Fibroblast of gingiva (primary cell): ENCODE measurements around the gene CAST.

Experiments
- DNase-seq: peaks from one replicate; pipeline ENCODE4 v3.0.0-alpha.2; 2011; ENCODE audit warnings: low read depth

Gene CAST

DNA sequence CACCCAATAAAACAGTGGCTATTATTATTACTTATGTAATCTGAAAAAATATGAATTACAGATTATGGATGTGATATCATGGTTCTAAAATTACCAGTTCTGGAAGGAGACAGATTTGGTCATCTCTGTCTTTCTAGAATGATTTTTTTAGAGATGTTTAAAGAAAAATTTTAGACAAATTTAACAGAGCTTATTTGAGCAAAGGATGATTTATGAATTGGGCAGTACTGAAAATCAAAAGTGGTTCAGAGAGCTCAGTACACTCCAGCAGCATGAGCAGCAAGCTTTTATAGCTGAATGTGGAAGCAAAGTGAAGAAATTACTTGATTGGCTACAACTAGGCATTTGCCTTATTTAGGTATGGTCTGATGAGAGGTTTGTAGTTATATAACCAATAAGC is 11.0 kb downstream of the CAST start:
- no peak for DNase-seq

DNA sequence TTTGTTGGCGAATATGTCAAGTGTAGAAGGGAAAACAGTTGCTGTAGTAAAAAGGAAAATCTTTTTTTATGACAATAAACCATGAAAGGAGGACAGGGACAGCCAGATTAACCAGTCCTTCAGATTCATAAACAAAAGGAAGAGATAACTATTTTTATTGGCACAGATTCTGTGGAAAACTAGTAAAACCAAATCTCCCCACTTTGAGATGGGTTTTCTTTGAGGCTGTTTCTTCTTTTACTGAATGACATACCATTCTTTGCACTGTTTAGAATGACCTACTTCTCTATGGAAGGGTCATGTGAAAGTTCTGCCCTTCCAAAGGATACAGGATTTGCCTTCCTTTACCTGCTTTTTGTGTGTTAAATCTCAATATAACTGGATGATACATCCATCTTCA is 13.7 kb downstream of the CAST start:
- DNase-seq: no peak

DNA sequence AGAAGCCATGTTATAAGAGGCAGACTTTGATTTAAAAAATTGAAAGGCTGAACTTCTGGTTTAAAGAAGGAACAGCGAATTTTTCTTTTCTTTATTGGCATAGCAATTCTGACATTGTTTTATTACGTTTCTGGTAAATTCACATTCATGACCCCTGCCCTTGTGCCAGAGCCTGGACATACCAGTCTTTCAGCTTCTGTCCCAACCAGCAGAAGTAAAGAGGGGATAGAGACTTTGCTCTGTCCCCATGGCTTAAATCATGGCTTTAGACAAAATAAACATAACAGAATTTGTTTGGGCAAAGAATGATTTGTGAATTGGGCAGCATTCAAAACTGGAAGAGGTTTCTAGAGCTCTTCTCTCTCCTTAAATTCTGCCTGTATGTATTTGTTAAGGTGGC is 15.3 kb downstream of the CAST start:
- no peak for DNase-seq

DNA sequence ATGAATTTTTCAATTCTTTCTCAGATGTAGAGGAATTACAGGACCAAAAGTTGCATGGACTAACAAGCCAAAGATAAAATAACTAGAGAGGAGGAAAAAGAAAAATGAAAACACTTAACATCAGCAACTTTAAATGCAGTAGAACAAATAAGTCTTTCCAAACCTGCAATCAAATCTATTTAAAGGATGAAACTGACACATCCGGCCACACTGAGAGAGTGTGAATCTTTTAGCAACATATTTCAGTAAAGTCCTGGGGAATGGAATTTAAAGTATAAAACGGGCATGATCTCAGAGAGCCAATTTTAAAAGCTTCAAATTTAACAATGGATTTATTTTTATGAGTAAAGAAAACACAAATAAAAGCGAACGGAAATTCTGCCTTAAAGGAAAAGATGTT is 17.1 kb downstream of the CAST start:
- DNase-seq: no peak

DNA sequence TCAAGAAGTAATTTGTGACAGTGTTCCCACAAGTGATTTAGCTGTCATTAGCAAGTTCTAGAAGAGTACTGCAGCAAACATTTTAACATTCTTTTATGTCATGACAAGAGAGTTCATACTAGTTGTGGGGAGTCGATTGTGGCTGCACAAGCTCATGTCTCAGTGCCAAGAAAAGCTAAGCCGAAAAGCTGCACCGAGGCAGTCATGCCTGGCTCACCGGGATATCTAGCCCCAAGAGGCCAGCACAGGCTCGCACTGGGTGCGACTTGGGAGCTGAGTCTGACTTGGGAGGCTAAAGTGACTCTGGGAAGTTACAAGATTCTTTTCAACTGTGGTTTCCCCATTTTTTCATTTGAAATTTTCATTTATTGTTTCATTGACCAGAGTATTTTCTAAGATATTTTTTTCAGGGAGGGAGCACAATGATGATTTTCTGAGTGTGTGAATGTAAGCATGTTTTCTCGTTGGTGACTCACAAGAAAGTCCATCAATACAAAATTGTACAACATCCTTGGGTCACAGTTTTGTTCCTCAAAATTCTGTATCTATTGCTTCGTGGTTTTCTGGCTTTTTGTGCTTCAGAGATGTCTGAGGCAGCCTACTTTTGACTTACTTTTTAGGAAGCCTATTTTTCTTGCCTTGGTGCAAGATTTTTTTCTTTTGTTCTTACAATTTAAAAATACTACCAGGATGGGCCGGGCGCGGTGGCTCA is 18.7 kb downstream of the CAST start:
- DNase-seq: no peak

DNA sequence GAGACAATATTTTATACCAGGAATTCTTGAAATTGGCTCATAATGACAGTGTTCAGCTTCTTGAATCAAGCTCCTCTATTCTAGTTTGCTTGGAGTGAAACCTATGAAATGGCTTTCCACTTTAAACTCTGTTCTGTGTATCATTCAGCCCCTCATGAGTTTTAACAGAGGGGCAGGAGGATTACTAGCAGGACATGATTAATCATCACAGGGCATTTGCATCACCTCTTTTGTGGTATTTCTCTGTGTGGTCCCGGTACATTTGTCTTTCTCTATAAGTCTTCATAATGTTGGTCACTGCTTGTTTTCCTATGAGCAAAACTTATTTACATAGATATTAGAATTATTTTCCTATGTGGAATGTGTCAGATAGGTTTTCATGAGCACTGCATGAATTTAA is 21.2 kb downstream of the CAST start:
- DNase-seq: no peak

DNA sequence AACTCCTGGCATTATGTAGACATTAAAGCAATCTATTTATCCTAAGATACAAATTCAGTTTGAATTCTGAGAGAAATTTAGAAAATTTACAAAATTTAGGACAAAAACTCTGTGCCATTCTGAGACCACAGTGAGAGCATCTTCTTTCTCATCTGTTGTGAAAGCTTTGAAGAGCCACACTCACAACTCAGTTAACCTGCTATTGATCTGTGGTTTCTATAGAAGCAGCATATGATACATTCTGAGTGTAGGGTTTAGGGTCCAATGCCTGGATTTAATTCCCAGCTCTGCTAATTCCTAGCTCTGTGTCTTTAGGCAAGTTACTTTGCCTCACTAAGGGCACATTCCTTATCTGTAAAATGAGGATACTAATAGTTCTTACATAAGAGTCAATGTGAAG is 21.6 kb downstream of the CAST start:
- DNase-seq: no peak

DNA sequence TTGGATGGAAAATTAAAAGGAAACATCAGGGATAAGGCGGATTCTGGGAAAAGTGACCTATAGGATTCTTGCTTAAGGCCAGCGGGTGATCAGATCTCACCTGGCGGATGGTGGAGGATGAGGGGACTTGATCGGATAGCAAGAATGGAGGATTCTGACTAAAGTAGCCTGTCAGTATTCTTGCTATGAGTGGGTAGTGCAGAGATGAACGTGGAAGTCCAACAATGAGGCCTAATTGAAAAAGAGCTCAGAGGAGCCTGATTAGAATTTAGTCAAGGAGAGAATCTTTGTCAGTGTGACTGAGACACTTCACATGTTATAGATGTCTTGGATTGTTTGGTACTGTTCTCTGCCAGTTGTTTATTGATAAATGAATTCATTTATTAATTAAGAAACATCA is 24.9 kb downstream of the CAST start:
- no peak for DNase-seq

DNA sequence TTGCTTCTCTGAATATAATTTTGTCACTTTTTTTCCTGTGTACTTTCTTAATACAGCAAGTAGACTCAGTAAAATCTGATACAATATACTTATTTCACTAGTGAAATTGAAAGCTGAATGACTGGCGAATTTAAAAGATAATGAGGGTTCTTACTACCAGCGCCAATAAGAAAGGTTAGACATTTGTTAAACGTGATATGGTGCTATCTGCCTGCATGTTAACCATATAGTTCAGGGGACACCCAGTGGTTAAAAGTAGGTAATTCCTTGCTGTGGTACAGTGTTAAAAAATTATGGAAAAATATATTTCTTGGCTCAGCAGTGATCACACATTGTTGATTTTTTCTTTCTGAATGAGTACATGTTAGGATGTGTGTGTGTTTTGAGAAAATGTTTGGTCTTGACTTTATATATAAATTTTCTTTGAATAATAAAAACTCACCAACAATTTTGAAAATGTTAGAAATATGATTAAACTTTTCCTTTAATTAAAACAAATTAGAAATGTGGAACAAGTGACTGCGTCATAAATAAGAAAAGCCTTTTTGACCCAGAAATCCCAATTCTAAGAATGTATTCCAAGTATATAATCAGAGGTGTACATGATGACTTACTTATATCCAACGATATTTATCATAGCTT is 25.8 kb downstream of the CAST start:
- DNase-seq: peak; percentile 39

DNA sequence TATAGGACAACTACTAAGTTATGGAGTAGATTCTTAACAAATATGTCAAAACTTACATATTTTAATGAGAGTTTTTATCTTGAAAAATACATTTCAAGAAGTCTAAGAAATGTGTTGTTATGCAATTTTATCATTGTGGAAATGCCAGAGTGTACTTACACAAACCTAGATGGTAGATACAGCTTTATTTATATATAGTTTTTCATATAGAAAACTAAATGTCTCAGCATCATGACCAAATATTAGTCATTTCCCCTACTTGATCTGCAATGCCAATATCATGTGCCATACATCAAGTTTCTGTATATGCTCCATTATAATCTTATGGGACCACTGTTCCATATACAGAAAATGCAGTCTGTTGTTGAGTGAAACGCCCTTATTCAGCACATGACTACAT is 28.7 kb downstream of the CAST start:
- DNase-seq: no peak

DNA sequence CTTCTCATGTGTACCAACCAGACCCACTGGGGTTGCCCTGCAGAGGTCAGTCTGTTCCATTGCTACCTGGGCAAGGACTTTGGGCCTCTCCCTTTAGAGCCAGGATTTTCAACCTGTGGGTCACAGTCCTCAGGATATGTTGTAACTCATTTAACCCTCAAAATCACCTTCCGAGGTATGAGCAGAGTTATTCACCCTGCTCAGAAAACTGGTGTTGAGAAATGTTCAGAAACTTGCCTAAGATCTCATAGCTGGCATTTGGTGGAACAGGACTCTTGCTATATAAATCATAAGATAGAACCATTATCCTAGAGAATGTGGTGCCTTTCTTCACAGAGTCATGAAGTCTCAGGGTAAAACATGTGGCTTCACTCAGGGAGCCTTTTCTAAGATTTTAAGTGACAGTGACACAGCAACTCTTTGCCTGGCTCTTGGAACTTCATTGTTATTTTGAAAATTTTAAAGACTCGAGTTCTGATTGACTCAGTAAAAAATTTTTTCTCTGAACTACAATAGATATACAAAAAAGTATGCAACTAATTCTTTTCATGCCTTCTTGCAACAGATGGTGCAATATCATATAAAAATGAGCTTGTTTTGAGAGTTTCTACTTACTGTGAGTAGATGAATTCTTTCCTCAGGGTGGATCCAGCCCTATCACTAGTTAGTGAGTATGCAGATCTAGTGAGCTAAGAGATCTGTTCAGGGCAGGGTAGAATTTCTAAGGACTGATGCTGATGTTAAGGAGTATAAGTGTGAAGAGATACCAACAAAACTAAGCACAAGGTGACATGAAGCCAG is 29.5 kb downstream of the CAST start:
- peak; percentile 75 for DNase-seq

DNA sequence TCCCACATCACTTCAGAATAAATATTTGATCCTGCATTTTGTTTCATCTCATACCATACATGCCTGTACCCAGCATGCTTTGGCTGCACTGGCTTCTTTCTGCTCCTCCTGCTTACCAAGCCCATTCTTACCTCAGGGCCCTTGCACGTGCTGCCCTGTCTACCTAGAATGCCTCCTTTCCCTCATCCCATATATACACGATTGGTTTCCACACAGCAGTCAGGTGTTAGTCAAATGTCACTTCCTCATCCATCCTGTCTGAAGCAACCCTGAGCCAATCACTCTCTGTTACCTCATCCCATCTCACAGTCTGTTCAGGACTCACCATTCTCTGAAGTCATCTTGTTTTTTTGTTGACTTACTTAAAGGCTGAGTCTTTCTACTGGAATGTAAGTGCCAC is 30.3 kb downstream of the CAST start:
- peak; percentile 48 for DNase-seq

DNA sequence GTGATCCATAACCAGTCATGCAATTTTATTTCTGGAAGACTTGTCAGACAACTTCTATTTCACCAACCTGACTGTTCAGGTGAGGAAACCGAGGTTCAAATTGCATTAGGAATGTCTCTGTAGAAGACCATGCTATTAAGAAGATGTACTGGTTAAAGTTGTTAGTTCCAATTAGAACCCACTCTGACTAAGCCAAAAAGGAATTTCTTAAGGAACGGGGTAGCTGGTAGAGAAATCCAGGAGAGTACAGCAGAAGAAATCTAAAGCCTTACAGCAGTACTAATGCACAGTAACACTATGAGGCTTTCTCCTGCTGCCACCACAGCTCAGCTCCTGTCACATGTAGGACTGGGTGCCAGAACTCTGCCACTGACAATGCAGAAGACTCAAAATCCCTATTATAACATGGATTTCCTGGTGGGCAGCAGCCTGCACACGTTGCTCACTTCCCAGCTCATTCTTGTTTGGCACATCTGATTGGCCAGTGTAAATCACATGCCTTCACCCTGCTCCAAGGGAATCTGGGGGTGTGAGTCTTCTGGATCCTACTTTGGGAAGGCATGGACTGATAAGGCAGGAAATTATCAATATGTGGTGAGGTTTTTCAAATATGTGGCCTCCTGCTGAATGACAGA is 37.1 kb downstream of the CAST start:
- no peak for DNase-seq

DNA sequence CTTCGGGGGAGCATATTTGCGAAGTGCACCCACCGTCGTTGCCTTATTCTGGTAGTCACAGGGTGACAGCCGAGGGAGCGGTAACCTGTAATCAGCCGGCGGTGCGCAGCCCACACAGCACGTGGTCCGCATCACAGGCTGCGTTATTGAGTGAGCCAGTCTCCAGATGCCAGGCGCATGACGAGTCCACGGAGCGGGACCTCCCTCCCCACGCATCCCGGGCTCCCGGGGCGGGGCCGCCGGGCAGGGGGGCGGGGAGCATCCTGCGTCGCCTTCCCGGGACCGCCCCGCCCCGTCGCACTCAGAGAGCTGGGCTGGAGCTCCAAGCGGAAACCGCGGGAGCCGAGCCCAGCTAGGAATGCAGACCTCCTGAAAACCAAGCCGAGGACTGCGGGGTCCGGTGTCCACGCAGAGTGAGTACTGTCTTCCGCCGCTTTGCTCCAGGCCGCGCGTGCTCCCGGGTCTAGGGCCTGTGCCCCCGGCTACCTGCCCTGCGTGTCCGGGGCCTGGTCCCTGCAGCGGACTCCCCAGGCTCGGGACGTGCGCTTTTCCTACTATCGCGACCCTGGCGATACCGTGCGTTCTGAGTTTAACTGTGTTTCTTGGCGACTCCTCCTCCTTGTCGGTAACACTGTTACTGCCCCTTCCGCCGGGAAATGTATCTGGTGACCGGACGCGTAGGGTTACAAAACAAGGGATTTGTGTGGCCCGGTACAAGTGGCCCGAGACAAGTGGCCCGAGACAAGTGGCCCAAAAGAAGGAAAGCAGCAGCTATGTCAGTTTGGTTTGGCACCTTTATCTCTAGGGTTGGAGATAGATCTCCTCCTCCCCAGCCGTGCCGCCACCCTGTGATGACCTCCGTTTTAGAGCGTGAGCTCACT is 40.6 kb downstream of the CAST start:
- peak; percentile 94 for DNase-seq

DNA sequence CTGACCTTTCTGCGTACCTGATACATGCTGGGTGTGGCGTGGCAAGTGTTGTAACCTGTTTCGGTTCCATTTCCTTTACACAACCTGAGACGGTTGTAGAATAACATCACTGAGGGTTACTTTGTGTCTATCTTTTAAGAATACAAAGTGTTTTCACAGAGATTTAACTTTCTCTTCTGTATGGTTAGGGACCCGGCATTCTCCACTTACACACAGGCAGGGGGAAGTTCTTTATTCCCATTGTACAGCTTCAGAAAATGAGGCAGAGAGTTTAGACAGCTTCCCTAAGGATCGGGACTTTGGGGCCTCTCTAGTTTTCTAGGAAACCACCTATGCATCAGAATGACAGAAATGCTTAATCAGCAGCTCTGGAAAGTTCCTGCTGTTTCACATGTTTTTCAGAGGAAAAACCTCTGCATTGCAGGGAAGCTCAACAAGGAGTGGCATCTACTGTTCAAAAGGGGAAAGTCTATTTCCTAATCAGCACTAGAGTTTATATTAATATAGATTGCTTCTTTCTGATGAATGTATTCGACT is 41.3 kb downstream of the CAST start:
- DNase-seq: no peak

DNA sequence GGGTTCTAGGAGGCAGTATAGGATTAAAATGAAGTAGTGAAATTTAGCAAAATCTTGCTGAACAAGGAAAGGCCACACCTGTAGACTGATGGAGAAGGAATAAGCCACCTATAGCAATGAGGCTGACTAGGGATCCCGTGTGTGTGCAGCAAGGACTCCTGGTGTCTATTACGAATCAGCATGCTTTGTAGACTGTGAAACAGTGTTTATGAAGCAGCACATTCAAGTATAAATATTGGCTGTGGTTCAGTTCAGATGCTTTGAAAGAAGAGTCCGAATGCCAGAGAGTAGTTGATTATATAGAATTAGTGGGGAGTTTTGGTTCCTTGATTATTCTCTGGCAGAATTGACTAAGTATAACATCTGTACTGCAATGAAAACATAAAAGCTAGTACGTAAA is 41.8 kb downstream of the CAST start:
- peak; percentile 23 for DNase-seq

DNA sequence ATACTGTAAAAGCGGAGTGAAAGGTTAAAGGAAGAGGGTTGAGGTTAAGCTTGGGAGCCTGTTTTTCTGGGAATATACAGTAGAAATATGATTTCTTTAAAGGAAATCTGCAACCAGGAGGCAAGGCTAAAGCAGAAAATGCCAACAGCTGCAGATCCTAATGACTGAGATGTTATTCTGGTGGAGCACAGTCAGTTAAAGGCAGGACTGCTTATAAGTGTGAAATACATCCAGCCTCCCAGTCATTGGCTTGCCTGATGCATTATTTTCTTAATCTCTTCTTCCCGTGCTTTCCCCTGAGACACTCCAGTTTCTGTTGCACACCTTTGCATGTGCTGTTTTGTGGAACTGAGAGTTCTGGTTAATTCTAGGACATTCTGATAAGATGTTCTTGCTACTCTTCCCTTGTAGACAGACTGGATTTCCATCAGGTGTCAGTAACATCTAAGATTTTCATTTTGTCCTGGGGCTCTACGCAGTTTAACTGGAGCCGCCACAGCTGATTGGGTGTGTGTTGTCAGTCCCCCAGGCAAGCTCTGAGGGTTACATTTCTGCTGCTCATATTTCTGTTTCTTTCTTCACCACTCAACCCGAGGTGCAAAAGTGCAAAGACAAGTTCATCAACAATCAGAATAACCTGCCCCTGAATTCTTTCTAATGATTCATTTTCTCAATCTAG is 44.4 kb downstream of the CAST start:
- no peak for DNase-seq

DNA sequence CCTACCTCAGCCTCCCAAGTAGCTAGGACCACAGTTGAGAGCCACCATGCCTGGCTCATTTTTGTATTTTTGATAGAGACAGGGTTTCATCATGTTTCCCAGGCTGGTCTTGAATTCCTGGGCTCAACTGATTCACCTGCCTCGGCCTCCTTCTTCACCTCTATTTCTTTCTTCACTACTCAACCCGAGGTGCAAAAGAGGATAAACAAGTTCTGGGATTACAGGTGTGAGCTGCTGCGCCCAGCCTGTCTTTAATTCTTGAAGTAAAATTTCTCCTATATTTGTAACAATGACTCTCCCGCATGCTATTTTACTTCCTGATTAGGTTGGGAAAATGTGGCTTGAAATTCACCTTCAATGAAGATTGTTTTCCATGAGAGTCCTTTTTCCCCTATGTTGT is 46.4 kb downstream of the CAST start:
- no peak for DNase-seq

DNA sequence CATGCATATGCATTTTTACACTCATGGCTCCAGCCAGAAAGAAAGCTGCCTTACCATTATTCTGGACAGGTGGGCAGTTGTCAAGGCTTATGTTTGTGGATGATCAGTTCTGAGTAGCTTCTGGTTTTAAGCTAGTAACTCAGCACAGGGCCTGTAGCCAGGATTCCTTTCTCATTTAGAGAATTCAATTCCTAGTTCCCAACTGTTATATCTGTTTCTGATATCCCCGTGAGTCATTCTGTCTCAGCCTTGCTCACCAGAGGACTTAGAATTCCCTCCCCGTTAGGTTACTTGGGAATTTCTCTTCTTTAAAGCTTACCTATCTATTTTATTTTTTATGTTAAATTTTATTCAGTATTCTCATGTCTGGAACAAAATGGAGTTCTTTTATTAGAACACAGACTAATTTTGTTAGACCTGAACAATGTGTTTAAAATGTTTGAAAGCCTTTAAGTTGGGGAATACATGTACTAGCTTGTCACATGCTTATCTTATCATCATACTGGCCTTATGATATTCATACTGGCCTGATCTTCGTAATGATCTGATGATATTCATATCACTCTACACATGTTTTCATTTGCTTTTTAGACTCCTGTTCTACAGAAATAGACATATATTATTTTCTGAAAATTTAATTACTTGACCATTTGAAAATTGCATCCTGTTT is 47.1 kb downstream of the CAST start:
- peak; percentile 57 for DNase-seq

DNA sequence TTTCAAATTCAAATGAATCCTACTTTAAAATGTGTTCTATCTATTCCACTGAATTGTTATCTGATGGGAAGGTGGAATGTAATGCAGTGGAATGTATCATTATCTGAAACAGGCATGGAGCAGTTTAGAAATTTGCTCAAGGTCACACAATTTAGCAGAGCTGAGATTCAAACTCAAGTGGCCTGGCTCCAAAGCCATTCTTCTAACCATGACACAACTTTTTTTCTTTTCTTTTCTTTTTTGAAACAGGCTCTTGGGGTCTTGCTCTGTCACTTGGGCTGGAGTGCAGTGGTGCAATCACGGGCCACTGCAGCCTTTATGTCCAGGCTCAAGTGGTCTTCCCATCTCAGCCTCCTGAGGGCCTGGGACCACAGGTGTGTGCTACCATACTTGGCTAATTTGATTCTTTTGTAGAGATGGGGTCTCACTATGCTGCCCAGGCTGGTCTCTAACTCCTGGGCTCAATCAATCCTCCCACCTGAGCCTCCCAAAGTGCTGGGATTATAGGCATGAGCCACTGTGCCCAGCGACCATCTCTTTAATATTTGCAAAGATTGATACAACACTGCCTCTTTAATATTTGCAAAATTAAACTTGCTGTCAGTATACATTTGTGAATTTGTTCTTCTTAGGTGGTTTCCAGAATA is 50.0 kb downstream of the CAST start:
- DNase-seq: no peak
